Limb (tissue), 2 donors: ENCODE data around the gene LZTS2.
A peak's percentile ranks its signal among the peaks of the same experiment; 100 is the strongest.

Experiments
- DNase-seq, 2 donors: peaks; one replicate each; pipeline ENCODE4 v3.0.0-alpha.2; 2016; ENCODE audit errors: extremely low spot score in 2 of 2

Gene LZTS2

DNA sequence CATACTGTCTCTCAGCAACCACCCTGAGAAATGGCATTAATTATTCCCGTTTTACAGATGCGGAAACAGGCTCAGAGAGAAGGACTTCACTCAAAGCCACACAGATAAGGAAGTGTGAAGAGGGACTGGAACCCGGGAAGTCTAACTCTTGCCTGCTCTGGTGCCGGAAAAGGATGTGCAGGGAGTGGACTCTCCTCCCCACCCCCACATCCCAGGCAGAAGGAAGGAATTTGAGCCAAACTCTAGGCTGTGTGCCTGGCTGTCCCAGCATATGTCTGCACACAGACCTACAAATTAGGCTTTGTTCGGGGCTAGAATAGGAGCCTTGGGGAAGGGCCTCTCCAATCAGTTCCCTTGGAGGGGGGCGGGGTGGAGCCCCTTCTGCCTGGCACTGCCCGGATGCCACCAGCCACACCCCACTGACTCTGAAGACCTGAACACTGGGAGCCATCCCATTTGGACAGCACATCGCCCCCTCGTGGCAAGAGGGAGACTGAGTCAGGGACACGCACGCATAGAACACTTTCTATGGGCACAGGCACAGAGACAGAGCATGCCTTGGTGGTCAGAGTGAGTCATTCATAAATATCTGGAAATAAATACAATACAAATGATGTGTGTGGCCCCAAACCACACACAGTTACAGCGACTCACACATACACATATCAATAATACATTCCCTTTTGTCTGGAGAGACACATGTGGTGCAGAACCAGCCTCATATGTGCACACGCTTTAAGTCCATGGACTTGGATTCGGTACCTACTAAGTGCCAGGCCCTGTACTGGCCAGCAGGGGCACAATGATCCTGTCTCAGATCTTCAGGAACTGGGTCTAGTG lies 13.1 kb downstream of the LZTS2 start:
- DNase-seq = peak; percentile 80 to 85

DNA sequence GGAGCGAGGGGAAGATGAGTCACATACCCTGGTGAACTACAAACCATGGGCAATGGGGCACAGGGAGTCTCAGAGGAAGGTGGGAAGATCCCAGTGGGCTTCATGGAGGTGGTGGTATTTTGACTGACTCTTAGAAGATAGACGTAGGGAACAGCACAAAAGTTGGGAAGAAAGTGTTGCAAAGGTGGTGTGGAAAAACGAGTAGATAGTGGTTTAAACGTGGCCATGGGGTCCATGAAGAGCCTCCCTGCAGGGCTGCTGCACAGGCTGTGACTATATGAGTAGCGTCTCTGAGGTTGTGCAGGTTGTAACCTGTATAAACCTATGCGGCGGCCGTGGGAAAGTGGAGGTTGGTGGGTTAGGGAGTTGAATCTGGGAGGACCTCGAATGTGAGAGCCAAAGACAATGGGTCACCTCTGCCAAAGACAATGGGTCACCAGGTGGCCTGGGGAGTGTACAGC lies 13.8 kb downstream of the LZTS2 start:
- no peak for DNase-seq

DNA sequence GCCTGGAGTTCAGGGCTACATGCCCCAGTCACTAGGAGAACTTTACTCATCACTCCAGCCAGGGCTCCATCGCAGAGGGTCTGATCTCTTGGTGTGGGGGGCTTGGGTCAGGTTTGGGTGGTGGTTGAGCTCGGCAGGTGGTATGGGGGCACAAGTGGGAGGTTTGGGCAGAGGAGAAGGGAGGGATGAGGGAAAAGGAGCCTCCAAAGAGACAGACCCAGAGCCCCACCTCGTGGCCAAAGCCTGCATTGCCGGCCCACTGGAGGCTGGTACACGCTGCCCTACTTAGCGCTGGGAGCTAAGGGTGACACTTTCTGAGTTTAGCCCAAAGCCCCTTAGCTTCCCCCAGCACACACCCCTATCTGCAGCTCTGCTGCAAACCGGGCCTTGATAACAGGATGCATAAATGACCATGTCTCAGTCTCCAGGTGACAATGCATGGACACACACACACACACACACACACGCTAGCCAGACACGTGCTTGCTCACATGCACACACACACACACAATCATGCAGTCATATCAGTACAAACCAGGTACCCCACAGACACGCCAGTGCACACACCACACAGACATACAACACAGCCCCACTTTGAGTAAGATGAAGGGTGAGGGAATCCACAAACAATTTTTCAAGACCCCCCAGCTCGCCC lies 14.7 kb downstream of the LZTS2 start:
- DNase-seq = peak; percentile 60 to 89

- DNase-seq = no peak
These were observed 15.5 kb downstream of the LZTS2 start for GRCh38 chr10:101014966-101015581.

DNA sequence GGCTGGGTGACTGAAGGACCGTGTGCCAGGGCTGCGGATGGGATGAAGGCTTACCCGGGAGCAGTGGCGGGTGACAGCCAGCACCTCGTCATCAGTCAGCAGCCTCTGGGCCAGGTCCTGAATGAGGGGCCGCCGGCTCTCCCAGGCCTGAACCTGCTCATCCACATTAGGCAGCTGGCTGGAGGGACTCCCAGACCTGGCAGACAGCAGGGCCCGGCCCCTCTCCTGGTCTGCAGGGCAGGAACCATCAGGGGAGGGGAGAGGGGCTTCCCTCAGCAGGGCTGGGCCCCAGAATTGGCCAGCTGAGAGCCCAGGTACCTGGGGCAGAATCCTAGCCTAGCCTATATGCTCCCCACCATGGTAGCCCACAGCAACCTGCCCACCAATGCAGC lies 16.0 kb downstream of the LZTS2 start:
- DNase-seq = no peak

- DNase-seq = no peak
These were observed 17.2 kb downstream of the LZTS2 start for GRCh38 chr10:101016814-101017213.

DNA sequence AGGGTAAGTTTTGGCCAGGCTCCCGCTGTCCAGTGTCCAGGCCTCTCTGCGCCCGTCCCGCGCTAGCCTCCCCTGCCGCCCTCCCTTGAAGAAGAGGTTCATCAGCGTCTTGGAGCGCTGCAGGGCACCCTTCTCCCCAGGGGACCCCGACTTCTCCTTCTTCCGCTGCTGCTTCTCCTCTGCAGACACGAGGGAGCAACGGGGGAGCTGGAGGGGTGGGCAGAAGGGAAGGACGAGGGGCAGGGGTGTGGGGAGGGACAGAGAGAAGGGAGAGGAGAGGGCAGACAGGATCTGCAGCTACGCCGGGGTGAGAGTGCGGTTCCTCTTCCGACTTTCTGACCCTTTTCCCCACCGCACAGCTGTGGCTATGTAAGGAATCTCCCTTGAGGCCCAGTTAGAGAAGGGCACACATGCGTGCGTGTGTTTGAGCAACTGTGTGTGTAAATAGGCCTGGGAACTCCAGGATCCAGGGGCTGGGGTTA lies 18.6 kb downstream of the LZTS2 start:
- DNase-seq = no peak

GRCh38 chr10:101018600-101019439 lies 19.2 kb downstream of the LZTS2 start:
- peak in 1 of 2 donors; percentile 83 for DNase-seq

- DNase-seq = no peak
These were observed 19.8 kb downstream of the LZTS2 start for GRCh38 chr10:101019440-101019703.

GRCh38 chr10:101020427-101021075 lies 20.9 kb downstream of the LZTS2 start:
- DNase-seq = no peak

DNA sequence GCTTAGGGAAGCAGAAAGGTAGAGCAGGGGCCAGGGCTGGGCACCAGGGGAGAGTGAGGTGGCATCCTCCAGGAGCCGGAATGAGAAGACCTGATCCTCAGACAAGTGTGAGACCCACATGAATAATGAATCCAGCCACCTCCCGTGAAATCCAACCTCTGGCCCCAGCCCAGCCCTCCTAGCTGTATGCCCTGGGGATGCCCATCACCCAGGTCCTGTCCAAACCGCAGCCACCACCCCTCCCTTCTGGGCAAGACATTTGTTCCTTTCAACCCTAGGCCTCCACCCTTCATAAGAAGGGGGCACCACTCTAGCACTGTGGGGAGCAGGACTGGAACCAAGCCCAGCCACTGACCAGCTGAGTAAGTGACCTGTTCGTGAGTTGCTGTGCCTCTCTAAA lies 21.6 kb downstream of the LZTS2 start:
- no peak for DNase-seq

GRCh38 chr10:101021692-101022251 lies 22.2 kb downstream of the LZTS2 start:
- no peak for DNase-seq

DNA sequence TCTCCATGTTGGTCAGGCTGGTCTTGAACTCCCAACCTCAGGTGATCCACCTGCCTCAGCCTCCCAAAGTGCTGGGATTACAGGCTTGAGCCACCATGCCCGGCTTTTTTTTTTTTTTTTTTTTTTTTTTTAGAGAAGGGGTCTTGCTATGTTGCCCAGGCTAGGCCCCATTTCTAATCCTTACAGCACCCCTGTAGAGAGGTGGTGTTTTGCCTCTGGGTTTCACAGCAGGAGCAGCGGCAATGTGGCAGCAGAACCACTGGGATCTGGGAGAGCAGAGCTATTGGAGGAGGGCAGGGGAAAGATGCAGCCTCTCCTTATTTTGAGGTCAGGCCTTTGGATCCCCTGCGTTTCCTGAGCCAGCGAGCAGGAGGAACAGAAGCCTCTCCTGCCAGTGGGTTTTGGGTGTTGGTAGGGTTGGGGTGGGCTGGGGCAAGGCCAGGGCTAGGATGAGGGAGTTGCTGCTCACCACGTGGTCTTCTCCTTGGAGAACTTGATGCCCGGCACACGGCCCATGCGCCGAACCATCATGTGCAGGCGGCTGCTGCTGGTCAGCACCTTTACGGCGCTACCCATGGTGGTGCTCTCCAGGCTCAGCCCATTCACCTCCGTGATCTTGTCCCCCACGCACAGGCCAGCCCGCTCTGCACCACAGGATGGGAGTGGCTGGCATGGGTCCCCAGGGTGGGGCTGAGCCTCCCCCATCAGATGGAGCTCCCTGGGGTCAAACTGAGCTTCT lies 23.5 kb downstream of the LZTS2 start:
- no peak for DNase-seq

GRCh38 chr10:101027106-101027720 lies 27.6 kb downstream of the LZTS2 start:
- no peak for DNase-seq

- no peak for DNase-seq
These were observed 29.1 kb downstream of the LZTS2 start for GRCh38 chr10:101028446-101029337.

- DNase-seq = no peak
These were observed 30.1 kb downstream of the LZTS2 start for GRCh38 chr10:101029520-101030295.

GRCh38 chr10:101030496-101031127 lies 31.0 kb downstream of the LZTS2 start:
- no peak for DNase-seq
